ENCODE results near the gene CCR2.

Gene CCR2

GRCh38 chr3:46405301-46406019, 51.5 kb downstream of the CCR2 start:
- no peak for DNase-seq (ENCODE audit: low spot score)

DNA sequence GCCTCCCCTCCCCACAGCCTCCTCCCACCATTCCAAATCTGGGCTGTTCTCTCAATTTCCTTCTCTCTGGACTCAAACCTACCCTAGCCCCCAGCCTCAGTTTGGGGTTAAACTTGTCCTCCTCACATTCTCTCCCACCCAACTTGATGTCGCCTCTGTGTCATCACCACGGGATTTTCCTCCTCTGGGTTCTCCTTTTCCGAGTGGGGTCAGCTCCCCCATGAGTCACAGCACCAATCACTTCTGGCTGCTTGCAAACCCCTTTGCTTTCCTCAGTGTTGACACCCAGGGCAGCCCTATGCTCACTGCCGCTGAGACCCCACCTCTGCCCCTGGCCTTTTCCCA, 52.5 kb downstream of the CCR2 start:
- DNase-seq (ENCODE audit: low spot score): no peak

- DNase-seq (ENCODE audit: low spot score): no peak
These were observed 53.1 kb downstream of the CCR2 start, which contains the start of the genes CCR5AS and CCRL2 for GRCh38 chr3:46406788-46407611. Gene CCR5AS (minus strand): TSS chr3:46407066. Gene CCRL2 (plus strand): TSS chr3:46407259. CDS start chr3:46408080, 821 bp downstream.

GRCh38 chr3:46407970-46408369, 54.1 kb downstream of the CCR2 start:
- no peak for DNase-seq (ENCODE audit: low spot score)

DNA sequence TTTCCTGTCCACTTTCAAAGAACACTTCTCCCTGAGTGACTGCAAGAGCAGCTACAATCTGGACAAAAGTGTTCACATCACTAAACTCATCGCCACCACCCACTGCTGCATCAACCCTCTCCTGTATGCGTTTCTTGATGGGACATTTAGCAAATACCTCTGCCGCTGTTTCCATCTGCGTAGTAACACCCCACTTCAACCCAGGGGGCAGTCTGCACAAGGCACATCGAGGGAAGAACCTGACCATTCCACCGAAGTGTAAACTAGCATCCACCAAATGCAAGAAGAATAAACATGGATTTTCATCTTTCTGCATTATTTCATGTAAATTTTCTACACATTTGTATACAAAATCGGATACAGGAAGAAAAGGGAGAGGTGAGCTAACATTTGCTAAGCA, 54.9 kb downstream of the CCR2 start:
- no peak for DNase-seq (ENCODE audit: low spot score)

DNA sequence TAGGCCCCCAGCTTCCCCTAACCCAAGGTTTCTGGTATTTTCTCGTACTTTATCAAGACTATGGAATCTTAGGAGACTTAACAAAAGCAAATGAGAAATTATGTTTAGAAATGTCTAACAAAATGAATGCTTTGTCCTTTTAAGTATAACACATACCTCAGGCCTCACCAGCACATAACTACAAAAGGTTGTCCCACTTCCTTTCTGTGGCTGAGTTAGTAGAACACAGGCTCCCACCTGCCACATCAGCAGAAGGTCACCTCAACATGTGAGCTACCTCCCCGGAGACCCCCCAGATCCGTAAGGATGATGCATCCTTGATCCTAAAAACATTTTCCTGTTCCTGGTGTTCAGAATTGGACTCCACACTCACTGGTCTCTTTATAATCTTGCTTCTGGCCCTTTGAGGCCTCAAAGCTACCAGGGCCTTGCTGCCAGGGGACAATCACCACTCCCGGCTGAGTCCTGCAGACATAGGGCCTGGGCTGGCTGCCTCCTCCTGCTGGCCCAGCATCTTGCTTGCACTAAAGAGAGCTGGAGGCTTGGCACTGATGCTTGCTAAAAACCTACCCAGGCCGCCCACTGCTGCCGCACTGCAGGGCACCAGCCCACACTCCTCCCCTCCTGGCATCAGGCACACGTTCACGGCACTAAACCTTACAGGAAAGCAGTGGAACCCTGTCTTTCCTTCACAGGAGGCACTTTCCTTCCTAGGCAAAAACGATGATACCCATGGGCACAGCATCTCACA, 56.0 kb downstream of the CCR2 start:
- DNase-seq (ENCODE audit: low spot score): no peak

All from HuH-7.5 (cell line).